HepG2 (cell line): ENCODE data around the gene ZFP36. TPM values are rescaled to one million over a fixed set of nuclear protein-coding genes. Genes with fewer than 3 reads are reported as not detected.
A peak's percentile ranks its signal among the peaks of the same experiment; 100 is the strongest.

Source experiments
- CCAR2 ChIP-seq: fragments of 200-400 bp; formaldehyde crosslinking; optimal IDR thresholded peaks from 2 replicates; pipeline ENCODE3; 2018; ENCODE audit warnings: low read depth, mild to moderate bottlenecking, low read length, moderate library complexity
- FLYWCH1 ChIP-seq: sonication (generic); formaldehyde crosslinking; IDR thresholded peaks from 2 replicates; pipeline ENCODE4 v1.8.1; 2023; ENCODE audit warnings: mild to moderate bottlenecking, missing genetic modification reagents
- FOXM1 ChIP-seq: sonication (generic); formaldehyde crosslinking; IDR thresholded peaks from 2 replicates; pipeline ENCODE4 v1.5.0; 2020; ENCODE audit warnings: missing genetic modification reagents
- KDM5A ChIP-seq: fragments of 200-600 bp; sonication (generic); IDR thresholded peaks from 2 replicates; pipeline ENCODE4 v1.7.0; 2018; ENCODE audit warnings: antibody characterized with exemption, mild to moderate bottlenecking, low read length, borderline replicate concordance
- NCOR1 ChIP-seq: fragments of 200-600 bp; sonication (generic); IDR thresholded peaks from 2 replicates; pipeline ENCODE4 v1.7.0; 2017; ENCODE audit warnings: antibody characterized with exemption, low read length, borderline replicate concordance
- NFKB2 ChIP-seq: sonication (generic); formaldehyde crosslinking; IDR thresholded peaks from 2 replicates; pipeline ENCODE4 v1.4.0; 2020; ENCODE audit warnings: missing genetic modification reagents, borderline replicate concordance
- NFRKB ChIP-seq: fragments of 450-650 bp; IDR thresholded peaks from 2 replicates; pipeline ENCODE4 v1.6.1; 2017
- SIX1 ChIP-seq: sonication (generic); formaldehyde crosslinking; IDR thresholded peaks from 2 replicates; pipeline ENCODE4 v1.4.0; 2020; ENCODE audit warnings: missing genetic modification reagents, borderline replicate concordance
- SP140L ChIP-seq: sonication (generic); formaldehyde crosslinking; IDR thresholded peaks from 2 replicates; pipeline ENCODE4 v1.4.0; 2020; ENCODE audit warnings: missing genetic modification reagents, borderline replicate concordance
- SYNCRIP ChIP-seq: fragments of 200-400 bp; formaldehyde crosslinking; IDR thresholded peaks from 2 replicates; pipeline ENCODE4 v1.6.1; 2018; ENCODE audit warnings: mild to moderate bottlenecking, low read depth, low read length; ENCODE audit not compliant: insufficient read depth
- TOPORS ChIP-seq: sonication (generic); formaldehyde crosslinking; IDR thresholded peaks from 2 replicates; pipeline ENCODE4 v1.8.0; 2023; ENCODE audit warnings: mild to moderate bottlenecking, missing genetic modification reagents
- ZBTB42 ChIP-seq: sonication (generic); formaldehyde crosslinking; IDR thresholded peaks from 2 replicates; pipeline ENCODE4 v1.5.0; 2020; ENCODE audit warnings: mild to moderate bottlenecking, missing genetic modification reagents
- ZNF263 ChIP-seq: sonication (generic); formaldehyde crosslinking; IDR thresholded peaks from 2 replicates; pipeline ENCODE4 v1.4.0; 2020; ENCODE audit warnings: missing genetic modification reagents
- ZSCAN29 ChIP-seq: sonication (generic); formaldehyde crosslinking; conservative IDR thresholded peaks from 2 replicates; pipeline ENCODE4 v1.4.0; 2020; ENCODE audit warnings: mild to moderate bottlenecking, missing genetic modification reagents
- polyA plus RNA-seq, 8 experiments: library from polyadenylated mRNA; depleted of rRNA in 3 of 8; stranded (reverse) in 7 of 8; unstranded in 1 of 8; fragments of >200 nt; fragmentation: Illumina TruSeq in 4 of 8; extraction: Trizol in 4 of 8; gene quantifications; 2 replicates each; pipeline versions ENCODE4 v1.2.1 to v1.2.3, GENCODE V29; 2011 to 2016; ENCODE audit warnings: low read depth in 4 of 8, missing spikeins in 1 of 8, mixed read lengths in 1 of 8; ENCODE audit not compliant: insufficient read depth in 1 of 8
- total RNA-seq, 5 experiments: library from RNA; depleted of rRNA; stranded (reverse); fragments of >200 nt; fragmentation: Illumina TruSeq; extraction: Trizol; gene quantifications; 2 replicates each; pipeline ENCODE4 v1.2.3, GENCODE V29; 2016; ENCODE audit warnings: low read depth in 1 of 5
- TF ChIP-seq, protein P1 (sequence below): sonication (generic); formaldehyde crosslinking; IDR thresholded peaks from 2 replicates; pipeline ENCODE4 v1.4.0; 2020; ENCODE audit warnings: mild to moderate bottlenecking, missing genetic modification reagents
- TF ChIP-seq, protein P2 (sequence below): sonication (generic); formaldehyde crosslinking; IDR thresholded peaks from 2 replicates; pipeline ENCODE4 v1.4.0; 2020; ENCODE audit warnings: missing genetic modification reagents

The ZFP36 gene
- total and polyA plus RNA-seq, 2 of the 13 experiments (the other 11 are each of a cell fraction or from before 2014, with no cell fraction given) = 1.4 to 1.7 TPM

DNA sequence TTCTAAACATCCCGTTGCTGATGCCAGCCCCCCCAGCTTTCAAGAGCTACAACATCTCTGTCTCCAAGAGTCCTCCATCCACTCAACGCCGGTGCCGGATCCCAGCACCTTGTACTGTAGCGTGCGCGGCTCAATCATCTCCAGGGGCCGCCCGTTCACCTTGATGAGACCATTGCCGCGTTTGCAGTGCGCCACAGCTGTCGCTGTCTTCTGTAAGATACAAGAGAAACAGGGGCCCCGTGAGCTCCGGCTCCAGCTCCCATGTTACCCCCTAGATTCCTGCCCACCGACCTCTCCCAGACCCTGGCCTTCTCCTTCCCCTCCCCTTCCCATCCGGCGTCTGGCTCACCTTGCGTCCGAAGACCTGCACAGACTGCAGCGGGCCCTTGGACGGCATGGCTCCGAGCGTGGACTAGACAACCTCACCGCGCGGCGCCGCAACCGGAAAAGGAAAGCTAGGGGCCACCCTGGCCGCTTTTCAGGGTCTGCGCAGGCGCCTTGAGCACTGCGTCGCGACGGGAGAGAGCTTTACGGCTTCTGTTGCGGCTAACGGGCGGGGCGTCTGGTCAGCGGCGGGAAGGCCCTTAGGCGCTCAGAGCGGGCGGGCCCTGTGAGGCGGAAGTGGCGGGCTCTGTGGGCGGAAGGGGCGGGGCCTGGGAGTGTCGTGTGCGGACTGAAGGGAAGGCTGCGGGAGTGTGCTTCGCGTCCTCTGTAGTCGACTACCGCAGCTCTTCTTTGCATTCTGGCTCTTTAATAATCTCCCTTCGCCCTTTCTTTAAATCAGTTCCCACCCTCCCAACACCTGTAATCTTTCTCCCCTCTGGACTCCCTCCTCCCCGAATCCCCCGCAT, 29.1 kb downstream of the ZFP36 start, which contains the start of gene RPS16 (continued):
- TF ChIP-seq, protein P1, sequence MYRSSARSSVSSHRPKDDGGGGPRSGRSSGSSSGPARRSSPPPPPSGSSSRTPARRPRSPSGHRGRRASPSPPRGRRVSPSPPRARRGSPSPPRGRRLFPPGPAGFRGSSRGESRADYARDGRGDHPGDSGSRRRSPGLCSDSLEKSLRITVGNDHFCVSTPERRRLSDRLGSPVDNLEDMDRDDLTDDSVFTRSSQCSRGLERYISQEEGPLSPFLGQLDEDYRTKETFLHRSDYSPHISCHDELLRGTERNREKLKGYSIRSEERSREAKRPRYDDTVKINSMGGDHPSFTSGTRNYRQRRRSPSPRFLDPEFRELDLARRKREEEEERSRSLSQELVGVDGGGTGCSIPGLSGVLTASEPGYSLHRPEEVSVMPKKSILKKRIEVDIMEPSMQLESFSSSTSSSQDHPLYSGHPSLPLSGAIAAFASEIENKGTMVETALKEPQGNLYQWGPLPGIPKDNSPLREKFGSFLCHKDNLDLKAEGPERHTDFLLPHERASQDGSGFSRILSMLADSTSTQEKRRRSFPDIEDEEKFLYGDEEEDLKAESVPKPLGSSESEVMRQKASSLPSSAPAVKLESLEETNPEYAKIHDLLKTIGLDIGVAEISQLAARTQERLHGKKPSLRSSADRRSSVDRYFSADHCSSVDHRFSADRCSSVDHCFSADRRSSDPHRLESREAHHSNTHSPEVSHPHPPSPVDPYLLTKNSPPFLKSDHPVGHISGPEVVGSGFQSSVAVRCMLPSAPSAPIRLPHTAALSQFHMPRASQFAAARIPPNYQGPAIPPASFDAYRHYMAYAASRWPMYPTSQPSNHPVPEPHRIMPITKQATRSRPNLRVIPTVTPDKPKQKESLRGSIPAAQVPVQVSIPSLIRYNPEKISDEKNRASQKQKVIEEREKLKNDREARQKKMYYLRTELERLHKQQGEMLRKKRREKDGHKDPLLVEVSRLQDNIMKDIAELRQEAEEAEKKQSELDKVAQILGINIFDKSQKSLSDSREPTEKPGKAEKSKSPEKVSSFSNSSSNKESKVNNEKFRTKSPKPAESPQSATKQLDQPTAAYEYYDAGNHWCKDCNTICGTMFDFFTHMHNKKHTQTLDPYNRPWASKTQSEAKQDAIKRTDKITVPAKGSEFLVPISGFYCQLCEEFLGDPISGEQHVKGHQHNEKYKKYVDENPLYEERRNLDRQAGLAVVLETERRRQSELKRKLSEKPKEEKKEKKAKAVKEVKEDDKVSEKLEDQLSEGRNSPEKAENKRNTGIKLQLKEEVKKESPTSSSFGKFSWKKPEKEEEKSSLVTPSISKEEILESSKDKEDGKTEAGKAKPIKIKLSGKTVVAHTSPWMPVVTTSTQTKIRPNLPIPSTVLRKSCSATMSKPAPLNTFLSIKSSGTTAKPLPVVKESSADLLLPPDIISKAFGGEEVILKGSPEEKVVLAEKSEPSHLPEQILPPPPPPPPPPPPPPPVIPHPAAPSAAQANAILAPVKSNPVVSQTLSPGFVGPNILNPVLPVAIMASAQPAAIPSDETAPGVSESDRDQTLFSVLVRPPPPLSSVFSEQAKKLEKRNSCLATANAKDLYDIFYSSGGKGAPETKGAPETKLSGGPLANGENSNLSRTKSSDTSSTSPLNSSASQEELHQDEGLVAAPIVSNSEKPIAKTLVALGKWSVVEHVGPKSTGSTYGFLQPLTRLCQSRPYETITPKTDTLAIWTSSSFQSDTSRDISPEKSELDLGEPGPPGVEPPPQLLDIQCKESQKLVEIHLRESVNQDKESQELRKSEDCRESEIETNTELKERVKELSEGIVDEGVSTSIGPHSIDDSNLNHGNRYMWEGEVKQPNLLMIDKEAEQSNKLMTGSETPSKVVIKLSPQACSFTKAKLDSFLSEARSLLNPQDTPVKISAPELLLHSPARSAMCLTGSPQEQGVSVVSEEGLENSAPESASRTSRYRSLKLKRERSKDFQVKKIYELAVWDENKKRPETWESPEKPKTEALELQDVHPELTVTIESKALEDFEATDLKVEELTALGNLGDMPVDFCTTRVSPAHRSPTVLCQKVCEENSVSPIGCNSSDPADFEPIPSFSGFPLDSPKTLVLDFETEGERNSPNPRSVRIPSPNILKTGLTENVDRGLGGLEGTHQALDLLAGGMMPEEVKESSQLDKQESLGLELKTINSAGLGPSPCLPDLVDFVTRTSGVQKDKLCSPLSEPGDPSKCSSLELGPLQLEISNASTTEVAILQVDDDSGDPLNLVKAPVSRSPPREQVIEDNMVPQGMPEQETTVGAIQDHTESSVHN (CRISPR knock-in tag) = peak; percentile 88; the same call in 1 of the 2 replicates
- TF ChIP-seq ZNF263 (CRISPR knock-in tag) = 0 out of 2 replicates have a peak, but pooled peaks have one; percentile 39
- no peak for TF ChIP-seq FLYWCH1 (CRISPR knock-in tag)
- TF ChIP-seq TOPORS (CRISPR knock-in tag) = peak; percentile 87; the same call in 1 of the 2 replicates
- no peak for TF ChIP-seq SYNCRIP
- TF ChIP-seq SP140L (CRISPR knock-in tag) = peak; percentile 55; the same call in 1 of the 2 replicates
- no peak for TF ChIP-seq ZBTB42
- no peak for TF ChIP-seq FOXM1 (CRISPR knock-in tag)
- peak; percentile 72; the same call in 1 of the 2 replicates for TF ChIP-seq ZSCAN29 (CRISPR knock-in tag)
- TF ChIP-seq NCOR1 = no peak
- no peak for TF ChIP-seq CCAR2
- TF ChIP-seq SIX1 (CRISPR knock-in tag) = no peak
- TF ChIP-seq NFKB2 (CRISPR knock-in tag) = peak; percentile 64; the same call in 1 of the 2 replicates
- TF ChIP-seq KDM5A = peak; percentile 78; the same call in 1 of the 2 replicates
- TF ChIP-seq NFRKB = no peak
- TF ChIP-seq, protein P2, sequence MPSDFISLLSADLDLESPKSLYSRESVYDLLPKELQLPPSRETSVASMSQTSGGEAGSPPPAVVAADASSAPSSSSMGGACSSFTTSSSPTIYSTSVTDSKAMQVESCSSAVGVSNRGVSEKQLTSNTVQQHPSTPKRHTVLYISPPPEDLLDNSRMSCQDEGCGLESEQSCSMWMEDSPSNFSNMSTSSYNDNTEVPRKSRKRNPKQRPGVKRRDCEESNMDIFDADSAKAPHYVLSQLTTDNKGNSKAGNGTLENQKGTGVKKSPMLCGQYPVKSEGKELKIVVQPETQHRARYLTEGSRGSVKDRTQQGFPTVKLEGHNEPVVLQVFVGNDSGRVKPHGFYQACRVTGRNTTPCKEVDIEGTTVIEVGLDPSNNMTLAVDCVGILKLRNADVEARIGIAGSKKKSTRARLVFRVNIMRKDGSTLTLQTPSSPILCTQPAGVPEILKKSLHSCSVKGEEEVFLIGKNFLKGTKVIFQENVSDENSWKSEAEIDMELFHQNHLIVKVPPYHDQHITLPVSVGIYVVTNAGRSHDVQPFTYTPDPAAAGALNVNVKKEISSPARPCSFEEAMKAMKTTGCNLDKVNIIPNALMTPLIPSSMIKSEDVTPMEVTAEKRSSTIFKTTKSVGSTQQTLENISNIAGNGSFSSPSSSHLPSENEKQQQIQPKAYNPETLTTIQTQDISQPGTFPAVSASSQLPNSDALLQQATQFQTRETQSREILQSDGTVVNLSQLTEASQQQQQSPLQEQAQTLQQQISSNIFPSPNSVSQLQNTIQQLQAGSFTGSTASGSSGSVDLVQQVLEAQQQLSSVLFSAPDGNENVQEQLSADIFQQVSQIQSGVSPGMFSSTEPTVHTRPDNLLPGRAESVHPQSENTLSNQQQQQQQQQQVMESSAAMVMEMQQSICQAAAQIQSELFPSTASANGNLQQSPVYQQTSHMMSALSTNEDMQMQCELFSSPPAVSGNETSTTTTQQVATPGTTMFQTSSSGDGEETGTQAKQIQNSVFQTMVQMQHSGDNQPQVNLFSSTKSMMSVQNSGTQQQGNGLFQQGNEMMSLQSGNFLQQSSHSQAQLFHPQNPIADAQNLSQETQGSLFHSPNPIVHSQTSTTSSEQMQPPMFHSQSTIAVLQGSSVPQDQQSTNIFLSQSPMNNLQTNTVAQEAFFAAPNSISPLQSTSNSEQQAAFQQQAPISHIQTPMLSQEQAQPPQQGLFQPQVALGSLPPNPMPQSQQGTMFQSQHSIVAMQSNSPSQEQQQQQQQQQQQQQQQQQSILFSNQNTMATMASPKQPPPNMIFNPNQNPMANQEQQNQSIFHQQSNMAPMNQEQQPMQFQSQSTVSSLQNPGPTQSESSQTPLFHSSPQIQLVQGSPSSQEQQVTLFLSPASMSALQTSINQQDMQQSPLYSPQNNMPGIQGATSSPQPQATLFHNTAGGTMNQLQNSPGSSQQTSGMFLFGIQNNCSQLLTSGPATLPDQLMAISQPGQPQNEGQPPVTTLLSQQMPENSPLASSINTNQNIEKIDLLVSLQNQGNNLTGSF (CRISPR knock-in tag) = no peak
